GM23338 (cell line): ENCODE results near the gene ZDHHC20.

Source experiments
- CREB1 ChIP-seq: fragments of 250-450 bp; sonication (Bioruptor Pico); IDR thresholded peaks from 2 replicates; pipeline ENCODE4 v1.5.0; 2020; ENCODE audit warnings: low read depth, mild to moderate bottlenecking, moderate library complexity
- EZH2 ChIP-seq: fragments of 200-600 bp; sonication (generic); IDR thresholded peaks from one replicate; pipeline ENCODE4 v1.8.0; 2017; ENCODE audit warnings: antibody characterized with exemption, mild to moderate bottlenecking, low read depth; ENCODE audit not compliant: unreplicated experiment
- EZH2phosphoT487 ChIP-seq: fragments of 200-600 bp; sonication (generic); IDR thresholded peaks from one replicate; pipeline ENCODE4 v1.8.1; 2018; ENCODE audit warnings: antibody characterized with exemption; ENCODE audit not compliant: unreplicated experiment
- JUNB ChIP-seq: IDR thresholded peaks from one replicate; pipeline ENCODE4 v1.6.1; 2016; ENCODE audit warnings: antibody characterized with exemption; ENCODE audit not compliant: unreplicated experiment
- NANOG ChIP-seq: IDR thresholded peaks from 2 replicates; pipeline ENCODE4 v1.6.1; 2016; ENCODE audit warnings: antibody characterized with exemption, borderline replicate concordance
- POLR2AphosphoS5 ChIP-seq: IDR thresholded peaks from 2 replicates; pipeline ENCODE4 v1.6.1; 2016; ENCODE audit warnings: antibody characterized with exemption, low read depth
- STAT1 ChIP-seq: IDR thresholded peaks from one replicate; pipeline ENCODE4 v1.6.1; 2016; ENCODE audit warnings: antibody characterized with exemption; ENCODE audit not compliant: unreplicated experiment
- ZNF331 ChIP-seq: fragments of 250-450 bp; sonication (Bioruptor Pico); IDR thresholded peaks from 2 replicates; pipeline ENCODE4 v1.5.0; 2020; ENCODE audit warnings: low read depth, mild to moderate bottlenecking, moderate library complexity
- TF ChIP-seq, protein P1 (sequence below): IDR thresholded peaks from one replicate; pipeline ENCODE4 v1.6.1; 2018; ENCODE audit warnings: antibody characterized with exemption; ENCODE audit not compliant: unreplicated experiment
- TF ChIP-seq, protein P2 (sequence below), 2 experiments: fragments of 200-600 bp in 1 of 2; sonication (generic) in 1 of 2; conservative IDR thresholded peaks; 2 replicates each; pipeline versions ENCODE4 v1.5.1 to v1.6.1; 2016 to 2017; ENCODE audit warnings: antibody characterized with exemption in 2 of 2, low read depth in 2 of 2, mild to moderate bottlenecking in 2 of 2, moderate library complexity in 1 of 2
- TF ChIP-seq, protein P3 (sequence below): IDR thresholded peaks from 2 replicates; pipeline ENCODE4 v1.6.1; 2016; ENCODE audit warnings: antibody characterized with exemption
- TF ChIP-seq, protein P4 (sequence below): fragments of 250-450 bp; sonication (Bioruptor Pico); IDR thresholded peaks from 2 replicates; pipeline ENCODE4 v1.5.0; 2020; ENCODE audit warnings: mild to moderate bottlenecking, moderate library complexity

DNA sequence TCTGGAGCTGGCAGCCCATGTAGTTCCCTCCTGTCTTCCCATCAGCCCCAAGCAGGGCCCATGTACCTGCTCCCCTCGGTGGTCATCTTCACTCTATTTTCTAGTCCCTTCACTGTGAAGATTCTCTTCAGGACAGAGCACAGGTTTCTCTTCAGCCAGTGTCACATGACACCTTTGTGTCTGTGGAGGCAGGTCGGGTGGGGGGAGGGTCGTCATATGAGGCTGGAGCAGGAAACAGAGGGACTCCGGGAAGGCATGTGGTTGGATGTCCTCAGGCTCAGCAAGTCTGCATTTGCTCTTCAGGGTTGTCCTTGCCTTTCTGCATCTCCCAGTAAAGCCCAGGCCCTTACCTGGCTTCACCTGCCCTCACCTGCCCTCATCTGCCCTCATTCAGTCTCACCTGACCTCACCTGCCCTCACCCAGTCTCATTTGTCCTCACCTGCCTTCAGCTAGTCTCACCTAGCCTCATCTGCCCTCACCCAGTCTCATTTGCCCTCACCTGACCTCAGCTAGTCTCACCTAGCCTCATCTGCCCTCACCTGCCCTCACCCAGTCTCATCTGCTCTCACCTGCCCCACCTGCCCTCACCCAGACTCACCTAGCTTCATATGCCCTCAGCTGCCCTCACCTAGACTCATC is 120.3 kb downstream of the ZDHHC20 start:
- TF ChIP-seq, protein P1, sequence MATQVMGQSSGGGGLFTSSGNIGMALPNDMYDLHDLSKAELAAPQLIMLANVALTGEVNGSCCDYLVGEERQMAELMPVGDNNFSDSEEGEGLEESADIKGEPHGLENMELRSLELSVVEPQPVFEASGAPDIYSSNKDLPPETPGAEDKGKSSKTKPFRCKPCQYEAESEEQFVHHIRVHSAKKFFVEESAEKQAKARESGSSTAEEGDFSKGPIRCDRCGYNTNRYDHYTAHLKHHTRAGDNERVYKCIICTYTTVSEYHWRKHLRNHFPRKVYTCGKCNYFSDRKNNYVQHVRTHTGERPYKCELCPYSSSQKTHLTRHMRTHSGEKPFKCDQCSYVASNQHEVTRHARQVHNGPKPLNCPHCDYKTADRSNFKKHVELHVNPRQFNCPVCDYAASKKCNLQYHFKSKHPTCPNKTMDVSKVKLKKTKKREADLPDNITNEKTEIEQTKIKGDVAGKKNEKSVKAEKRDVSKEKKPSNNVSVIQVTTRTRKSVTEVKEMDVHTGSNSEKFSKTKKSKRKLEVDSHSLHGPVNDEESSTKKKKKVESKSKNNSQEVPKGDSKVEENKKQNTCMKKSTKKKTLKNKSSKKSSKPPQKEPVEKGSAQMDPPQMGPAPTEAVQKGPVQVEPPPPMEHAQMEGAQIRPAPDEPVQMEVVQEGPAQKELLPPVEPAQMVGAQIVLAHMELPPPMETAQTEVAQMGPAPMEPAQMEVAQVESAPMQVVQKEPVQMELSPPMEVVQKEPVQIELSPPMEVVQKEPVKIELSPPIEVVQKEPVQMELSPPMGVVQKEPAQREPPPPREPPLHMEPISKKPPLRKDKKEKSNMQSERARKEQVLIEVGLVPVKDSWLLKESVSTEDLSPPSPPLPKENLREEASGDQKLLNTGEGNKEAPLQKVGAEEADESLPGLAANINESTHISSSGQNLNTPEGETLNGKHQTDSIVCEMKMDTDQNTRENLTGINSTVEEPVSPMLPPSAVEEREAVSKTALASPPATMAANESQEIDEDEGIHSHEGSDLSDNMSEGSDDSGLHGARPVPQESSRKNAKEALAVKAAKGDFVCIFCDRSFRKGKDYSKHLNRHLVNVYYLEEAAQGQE, result no peak
- TF ChIP-seq, protein P2, sequence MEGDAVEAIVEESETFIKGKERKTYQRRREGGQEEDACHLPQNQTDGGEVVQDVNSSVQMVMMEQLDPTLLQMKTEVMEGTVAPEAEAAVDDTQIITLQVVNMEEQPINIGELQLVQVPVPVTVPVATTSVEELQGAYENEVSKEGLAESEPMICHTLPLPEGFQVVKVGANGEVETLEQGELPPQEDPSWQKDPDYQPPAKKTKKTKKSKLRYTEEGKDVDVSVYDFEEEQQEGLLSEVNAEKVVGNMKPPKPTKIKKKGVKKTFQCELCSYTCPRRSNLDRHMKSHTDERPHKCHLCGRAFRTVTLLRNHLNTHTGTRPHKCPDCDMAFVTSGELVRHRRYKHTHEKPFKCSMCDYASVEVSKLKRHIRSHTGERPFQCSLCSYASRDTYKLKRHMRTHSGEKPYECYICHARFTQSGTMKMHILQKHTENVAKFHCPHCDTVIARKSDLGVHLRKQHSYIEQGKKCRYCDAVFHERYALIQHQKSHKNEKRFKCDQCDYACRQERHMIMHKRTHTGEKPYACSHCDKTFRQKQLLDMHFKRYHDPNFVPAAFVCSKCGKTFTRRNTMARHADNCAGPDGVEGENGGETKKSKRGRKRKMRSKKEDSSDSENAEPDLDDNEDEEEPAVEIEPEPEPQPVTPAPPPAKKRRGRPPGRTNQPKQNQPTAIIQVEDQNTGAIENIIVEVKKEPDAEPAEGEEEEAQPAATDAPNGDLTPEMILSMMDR (conservative IDR thresholded peaks at IDR 0.05; ENCODE audit: low read depth in 2 of 2), result no peak
- TF ChIP-seq EZH2, result no peak
- no peak for TF ChIP-seq EZH2phosphoT487
- TF ChIP-seq, protein P3, sequence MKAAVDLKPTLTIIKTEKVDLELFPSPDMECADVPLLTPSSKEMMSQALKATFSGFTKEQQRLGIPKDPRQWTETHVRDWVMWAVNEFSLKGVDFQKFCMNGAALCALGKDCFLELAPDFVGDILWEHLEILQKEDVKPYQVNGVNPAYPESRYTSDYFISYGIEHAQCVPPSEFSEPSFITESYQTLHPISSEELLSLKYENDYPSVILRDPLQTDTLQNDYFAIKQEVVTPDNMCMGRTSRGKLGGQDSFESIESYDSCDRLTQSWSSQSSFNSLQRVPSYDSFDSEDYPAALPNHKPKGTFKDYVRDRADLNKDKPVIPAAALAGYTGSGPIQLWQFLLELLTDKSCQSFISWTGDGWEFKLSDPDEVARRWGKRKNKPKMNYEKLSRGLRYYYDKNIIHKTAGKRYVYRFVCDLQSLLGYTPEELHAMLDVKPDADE, result no peak
- TF ChIP-seq POLR2AphosphoS5, result no peak
- TF ChIP-seq, protein P4, sequence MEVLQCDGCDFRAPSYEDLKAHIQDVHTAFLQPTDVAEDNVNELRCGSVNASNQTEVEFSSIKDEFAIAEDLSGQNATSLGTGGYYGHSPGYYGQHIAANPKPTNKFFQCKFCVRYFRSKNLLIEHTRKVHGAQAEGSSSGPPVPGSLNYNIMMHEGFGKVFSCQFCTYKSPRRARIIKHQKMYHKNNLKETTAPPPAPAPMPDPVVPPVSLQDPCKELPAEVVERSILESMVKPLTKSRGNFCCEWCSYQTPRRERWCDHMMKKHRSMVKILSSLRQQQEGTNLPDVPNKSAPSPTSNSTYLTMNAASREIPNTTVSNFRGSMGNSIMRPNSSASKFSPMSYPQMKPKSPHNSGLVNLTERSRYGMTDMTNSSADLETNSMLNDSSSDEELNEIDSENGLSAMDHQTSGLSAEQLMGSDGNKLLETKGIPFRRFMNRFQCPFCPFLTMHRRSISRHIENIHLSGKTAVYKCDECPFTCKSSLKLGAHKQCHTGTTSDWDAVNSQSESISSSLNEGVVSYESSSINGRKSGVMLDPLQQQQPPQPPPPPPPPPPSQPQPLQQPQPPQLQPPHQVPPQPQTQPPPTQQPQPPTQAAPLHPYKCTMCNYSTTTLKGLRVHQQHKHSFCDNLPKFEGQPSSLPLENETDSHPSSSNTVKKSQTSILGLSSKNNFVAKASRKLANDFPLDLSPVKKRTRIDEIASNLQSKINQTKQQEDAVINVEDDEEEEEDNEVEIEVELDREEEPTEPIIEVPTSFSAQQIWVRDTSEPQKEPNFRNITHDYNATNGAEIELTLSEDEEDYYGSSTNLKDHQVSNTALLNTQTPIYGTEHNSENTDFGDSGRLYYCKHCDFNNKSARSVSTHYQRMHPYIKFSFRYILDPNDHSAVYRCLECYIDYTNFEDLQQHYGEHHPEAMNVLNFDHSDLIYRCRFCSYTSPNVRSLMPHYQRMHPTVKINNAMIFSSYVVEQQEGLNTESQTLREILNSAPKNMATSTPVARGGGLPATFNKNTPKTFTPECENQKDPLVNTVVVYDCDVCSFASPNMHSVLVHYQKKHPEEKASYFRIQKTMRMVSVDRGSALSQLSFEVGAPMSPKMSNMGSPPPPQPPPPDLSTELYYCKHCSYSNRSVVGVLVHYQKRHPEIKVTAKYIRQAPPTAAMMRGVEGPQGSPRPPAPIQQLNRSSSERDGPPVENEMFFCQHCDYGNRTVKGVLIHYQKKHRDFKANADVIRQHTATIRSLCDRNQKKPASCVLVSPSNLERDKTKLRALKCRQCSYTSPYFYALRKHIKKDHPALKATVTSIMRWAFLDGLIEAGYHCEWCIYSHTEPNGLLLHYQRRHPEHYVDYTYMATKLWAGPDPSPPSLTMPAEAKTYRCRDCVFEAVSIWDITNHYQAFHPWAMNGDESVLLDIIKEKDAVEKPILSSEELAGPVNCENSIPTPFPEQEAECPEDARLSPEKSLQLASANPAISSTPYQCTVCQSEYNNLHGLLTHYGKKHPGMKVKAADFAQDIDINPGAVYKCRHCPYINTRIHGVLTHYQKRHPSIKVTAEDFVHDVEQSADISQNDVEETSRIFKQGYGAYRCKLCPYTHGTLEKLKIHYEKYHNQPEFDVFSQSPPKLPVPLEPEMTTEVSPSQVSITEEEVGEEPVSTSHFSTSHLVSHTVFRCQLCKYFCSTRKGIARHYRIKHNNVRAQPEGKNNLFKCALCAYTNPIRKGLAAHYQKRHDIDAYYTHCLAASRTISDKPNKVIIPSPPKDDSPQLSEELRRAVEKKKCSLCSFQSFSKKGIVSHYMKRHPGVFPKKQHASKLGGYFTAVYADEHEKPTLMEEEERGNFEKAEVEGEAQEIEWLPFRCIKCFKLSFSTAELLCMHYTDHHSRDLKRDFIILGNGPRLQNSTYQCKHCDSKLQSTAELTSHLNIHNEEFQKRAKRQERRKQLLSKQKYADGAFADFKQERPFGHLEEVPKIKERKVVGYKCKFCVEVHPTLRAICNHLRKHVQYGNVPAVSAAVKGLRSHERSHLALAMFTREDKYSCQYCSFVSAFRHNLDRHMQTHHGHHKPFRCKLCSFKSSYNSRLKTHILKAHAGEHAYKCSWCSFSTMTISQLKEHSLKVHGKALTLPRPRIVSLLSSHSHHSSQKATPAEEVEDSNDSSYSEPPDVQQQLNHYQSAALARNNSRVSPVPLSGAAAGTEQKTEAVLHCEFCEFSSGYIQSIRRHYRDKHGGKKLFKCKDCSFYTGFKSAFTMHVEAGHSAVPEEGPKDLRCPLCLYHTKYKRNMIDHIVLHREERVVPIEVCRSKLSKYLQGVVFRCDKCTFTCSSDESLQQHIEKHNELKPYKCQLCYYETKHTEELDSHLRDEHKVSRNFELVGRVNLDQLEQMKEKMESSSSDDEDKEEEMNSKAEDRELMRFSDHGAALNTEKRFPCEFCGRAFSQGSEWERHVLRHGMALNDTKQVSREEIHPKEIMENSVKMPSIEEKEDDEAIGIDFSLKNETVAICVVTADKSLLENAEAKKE, result no peak
- no peak for TF ChIP-seq CREB1 (CRISPR knock-in tag)
- TF ChIP-seq JUNB, result no peak
- no peak for TF ChIP-seq STAT1
- TF ChIP-seq NANOG, result no peak
- no peak for TF ChIP-seq ZNF331 (CRISPR knock-in tag)
